NB4 (cell line): ENCODE results near the gene NOP14.

Experiments
- POLR2A ChIP-seq: IDR thresholded peaks from 2 replicates; pipeline ENCODE4 v1.6.1; 2011; ENCODE audit warnings: mild to moderate bottlenecking; ENCODE audit not compliant: insufficient read length; ENCODE audit errors: extremely low read depth
- TF ChIP-seq, protein P1 (sequence below): IDR thresholded peaks from one replicate; pipeline ENCODE4 v1.5.1; 2012; ENCODE audit warnings: low read depth, low read length

DNA sequence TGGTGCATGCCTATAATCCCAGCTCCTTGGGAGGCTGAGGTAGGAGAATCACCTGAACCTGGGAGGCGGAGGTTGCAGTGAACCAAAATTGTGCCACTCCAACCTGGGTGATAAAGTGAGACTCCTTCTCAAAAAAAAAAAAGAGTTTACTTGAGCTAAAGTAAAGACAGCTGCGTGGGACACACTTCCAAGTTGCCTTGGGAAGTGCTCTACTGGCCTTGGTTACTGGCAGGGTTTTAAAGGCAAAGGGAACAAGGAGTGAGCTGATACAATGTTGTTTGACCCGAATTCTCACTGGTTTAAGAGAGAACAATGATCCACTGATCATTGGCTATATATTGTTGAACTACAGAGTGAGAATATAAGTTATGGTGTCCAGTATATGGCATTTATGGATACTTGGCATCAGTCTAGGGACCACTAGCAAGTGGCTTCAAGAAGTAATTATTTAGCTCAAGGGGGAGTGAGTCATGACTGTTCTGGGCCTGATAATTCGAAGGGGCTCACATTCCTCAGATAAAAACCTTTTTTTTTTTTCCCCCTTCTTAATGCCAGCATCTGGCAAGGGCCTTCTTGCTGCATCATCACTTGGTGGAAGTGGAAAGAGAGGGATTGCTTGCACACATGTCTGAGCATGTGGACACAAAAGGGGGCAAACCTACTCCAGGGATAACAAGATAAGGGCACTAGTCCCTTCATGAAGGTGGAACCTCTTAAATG, 32.5 kb upstream of the NOP14 start:
- TF ChIP-seq POLR2A: no peak
- TF ChIP-seq, protein P1, sequence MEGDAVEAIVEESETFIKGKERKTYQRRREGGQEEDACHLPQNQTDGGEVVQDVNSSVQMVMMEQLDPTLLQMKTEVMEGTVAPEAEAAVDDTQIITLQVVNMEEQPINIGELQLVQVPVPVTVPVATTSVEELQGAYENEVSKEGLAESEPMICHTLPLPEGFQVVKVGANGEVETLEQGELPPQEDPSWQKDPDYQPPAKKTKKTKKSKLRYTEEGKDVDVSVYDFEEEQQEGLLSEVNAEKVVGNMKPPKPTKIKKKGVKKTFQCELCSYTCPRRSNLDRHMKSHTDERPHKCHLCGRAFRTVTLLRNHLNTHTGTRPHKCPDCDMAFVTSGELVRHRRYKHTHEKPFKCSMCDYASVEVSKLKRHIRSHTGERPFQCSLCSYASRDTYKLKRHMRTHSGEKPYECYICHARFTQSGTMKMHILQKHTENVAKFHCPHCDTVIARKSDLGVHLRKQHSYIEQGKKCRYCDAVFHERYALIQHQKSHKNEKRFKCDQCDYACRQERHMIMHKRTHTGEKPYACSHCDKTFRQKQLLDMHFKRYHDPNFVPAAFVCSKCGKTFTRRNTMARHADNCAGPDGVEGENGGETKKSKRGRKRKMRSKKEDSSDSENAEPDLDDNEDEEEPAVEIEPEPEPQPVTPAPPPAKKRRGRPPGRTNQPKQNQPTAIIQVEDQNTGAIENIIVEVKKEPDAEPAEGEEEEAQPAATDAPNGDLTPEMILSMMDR: no peak
